GM18520 (cell line): ENCODE measurements around the gene SIPA1L3.

Experiments
- ATAC-seq: cut with Tn5 transposase; IDR thresholded peaks from one replicate; pipeline ENCODE4 v1.9.1; 2021; ENCODE audit not compliant: unreplicated experiment

SIPA1L3 gene

GRCh38 chr19:38173291-38174041 is 266.5 kb downstream of the SIPA1L3 start:
- ATAC-seq, result no peak

- ATAC-seq, result no peak
Measured at GRCh38 chr19:38175422-38175821, 268.4 kb downstream of the SIPA1L3 start.

- ATAC-seq, result no peak
Measured at GRCh38 chr19:38180071-38180470, 273.1 kb downstream of the SIPA1L3 start.

GRCh38 chr19:38182536-38183210 is 275.7 kb downstream of the SIPA1L3 start:
- no peak for ATAC-seq

GRCh38 chr19:38183251-38183897 is 276.4 kb downstream of the SIPA1L3 start:
- ATAC-seq, result no peak

- no peak for ATAC-seq
Measured at GRCh38 chr19:38184815-38185214, 277.8 kb downstream of the SIPA1L3 start.

- no peak for ATAC-seq
Measured at GRCh38 chr19:38185562-38185961, 278.6 kb downstream of the SIPA1L3 start.

- ATAC-seq, result no peak
Measured at GRCh38 chr19:38190061-38190460, 283.1 kb downstream of the SIPA1L3 start.

- ATAC-seq, result no peak
Measured at GRCh38 chr19:38190793-38191192, 283.8 kb downstream of the SIPA1L3 start.

GRCh38 chr19:38191747-38192146 is 284.7 kb downstream of the SIPA1L3 start:
- no peak for ATAC-seq

GRCh38 chr19:38193445-38193844 is 286.4 kb downstream of the SIPA1L3 start:
- no peak for ATAC-seq

- ATAC-seq, result no peak
Measured at GRCh38 chr19:38194061-38194701, 287.2 kb downstream of the SIPA1L3 start.

- ATAC-seq, result no peak
Measured at GRCh38 chr19:38195237-38195636, 288.2 kb downstream of the SIPA1L3 start.

GRCh38 chr19:38196245-38196837 is 289.3 kb downstream of the SIPA1L3 start:
- ATAC-seq, result no peak

GRCh38 chr19:38196948-38197656 is 290.1 kb downstream of the SIPA1L3 start:
- no peak for ATAC-seq

GRCh38 chr19:38197937-38198704 is 291.1 kb downstream of the SIPA1L3 start:
- ATAC-seq, result no peak

GRCh38 chr19:38199340-38199739 is 292.3 kb downstream of the SIPA1L3 start:
- no peak for ATAC-seq

- ATAC-seq, result no peak
Measured at GRCh38 chr19:38201731-38202130, 294.7 kb downstream of the SIPA1L3 start.

- no peak for ATAC-seq
Measured at GRCh38 chr19:38202504-38202903, 295.5 kb downstream of the SIPA1L3 start.

- ATAC-seq, result no peak
Measured at GRCh38 chr19:38203197-38203596, 296.2 kb downstream of the SIPA1L3 start.
